Measurements from ENCODE around the gene C16orf86.

DNA sequence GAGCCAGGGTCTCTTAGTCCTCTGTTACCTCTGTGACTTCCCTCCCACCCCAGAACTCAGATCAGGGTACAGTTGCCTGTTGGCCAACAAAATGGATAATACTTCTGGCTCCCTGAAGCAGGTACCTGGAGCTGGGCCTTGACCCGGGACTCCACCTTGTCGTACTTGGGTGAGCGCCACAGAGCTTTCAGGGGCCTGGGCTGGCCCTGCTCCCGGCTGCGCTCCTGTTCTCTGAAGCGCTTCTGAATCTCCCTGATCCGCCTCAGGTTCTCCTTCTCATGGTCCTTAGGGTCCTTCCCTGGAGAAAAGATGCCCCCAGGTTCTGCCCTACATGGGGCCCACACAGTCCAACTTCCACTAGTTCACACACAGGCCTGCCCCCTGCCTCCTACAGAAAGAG is 1.7 kb upstream of the C16orf86 start:
- TF ChIP-seq, protein P1, sequence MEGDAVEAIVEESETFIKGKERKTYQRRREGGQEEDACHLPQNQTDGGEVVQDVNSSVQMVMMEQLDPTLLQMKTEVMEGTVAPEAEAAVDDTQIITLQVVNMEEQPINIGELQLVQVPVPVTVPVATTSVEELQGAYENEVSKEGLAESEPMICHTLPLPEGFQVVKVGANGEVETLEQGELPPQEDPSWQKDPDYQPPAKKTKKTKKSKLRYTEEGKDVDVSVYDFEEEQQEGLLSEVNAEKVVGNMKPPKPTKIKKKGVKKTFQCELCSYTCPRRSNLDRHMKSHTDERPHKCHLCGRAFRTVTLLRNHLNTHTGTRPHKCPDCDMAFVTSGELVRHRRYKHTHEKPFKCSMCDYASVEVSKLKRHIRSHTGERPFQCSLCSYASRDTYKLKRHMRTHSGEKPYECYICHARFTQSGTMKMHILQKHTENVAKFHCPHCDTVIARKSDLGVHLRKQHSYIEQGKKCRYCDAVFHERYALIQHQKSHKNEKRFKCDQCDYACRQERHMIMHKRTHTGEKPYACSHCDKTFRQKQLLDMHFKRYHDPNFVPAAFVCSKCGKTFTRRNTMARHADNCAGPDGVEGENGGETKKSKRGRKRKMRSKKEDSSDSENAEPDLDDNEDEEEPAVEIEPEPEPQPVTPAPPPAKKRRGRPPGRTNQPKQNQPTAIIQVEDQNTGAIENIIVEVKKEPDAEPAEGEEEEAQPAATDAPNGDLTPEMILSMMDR (IDR thresholded peaks at IDR 0.05; ENCODE audit: control extremely low read depth in 1 of 3, insufficient read depth in 1 of 3, low read depth in 1 of 3, low read length in 3 of 3), result no peak
- no peak for TF ChIP-seq TEAD4 (IDR thresholded peaks at IDR 0.05; ENCODE audit: low read depth, low read length)
- TF ChIP-seq KDM1A (IDR thresholded peaks at IDR 0.05; ENCODE audit: borderline replicate concordance, low read length), result no peak
- no peak for TF ChIP-seq HDAC2 (IDR thresholded peaks at IDR 0.05; ENCODE audit: borderline replicate concordance in 1 of 2, low read depth in 2 of 2, low read length in 2 of 2)
- no peak for TF ChIP-seq BACH1 (IDR thresholded peaks at IDR 0.05; ENCODE audit: low read length)
- no peak for TF ChIP-seq RAD21 (IDR thresholded peaks at IDR 0.05 in 1 of 2, conservative IDR thresholded peaks at IDR 0.05 in 1 of 2; ENCODE audit: low read depth in 2 of 2, low read length in 2 of 2)

All from H1 (cell line).